UCSD-AML1 (cell line): ENCODE results near the gene TYRP1.

Experiments used
- DNase-seq: peaks from one replicate; lab custom pipeline; 2025; ENCODE audit not compliant: unreplicated experiment; lab: John Stamatoyannopoulos, UW

The TYRP1 gene

DNA sequence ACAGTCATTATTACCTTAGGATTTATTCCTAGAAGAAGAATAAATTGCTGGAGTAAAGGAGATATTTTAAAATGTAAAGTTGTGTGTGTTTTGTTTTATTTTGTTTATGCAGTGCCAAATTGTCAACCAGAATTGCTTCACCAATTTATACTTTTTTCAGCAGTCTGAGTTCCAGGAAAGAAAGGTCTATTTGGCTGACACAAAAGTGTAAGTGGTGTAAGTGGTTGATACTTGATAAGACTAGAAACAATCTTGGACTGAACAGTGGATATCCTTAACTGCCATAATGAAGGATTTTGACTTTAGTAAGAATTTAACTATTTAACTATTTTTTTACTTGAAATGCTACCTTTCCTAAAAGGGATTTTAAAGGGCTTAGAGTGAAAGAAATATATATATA, 37.7 kb downstream of the TYRP1 start:
- no peak for DNase-seq

DNA sequence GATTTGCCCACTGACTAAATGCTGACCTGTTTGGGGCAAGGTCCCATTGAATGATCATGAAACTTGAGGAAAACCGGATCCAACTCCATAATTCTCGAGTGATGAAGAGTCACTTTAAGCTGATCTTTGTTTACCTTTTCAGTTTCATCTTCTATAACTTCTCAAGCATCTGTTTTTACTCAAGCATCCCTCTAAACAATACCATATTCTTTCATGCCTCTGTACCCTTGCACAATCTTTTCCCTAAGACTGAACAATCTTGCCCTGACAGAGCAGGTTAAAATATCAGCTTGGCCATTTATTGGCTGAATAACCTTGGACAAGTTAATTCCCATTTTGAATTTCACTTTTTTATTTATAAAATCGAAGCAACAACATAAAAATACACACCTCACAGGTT, 39.8 kb downstream of the TYRP1 start:
- no peak for DNase-seq

DNA sequence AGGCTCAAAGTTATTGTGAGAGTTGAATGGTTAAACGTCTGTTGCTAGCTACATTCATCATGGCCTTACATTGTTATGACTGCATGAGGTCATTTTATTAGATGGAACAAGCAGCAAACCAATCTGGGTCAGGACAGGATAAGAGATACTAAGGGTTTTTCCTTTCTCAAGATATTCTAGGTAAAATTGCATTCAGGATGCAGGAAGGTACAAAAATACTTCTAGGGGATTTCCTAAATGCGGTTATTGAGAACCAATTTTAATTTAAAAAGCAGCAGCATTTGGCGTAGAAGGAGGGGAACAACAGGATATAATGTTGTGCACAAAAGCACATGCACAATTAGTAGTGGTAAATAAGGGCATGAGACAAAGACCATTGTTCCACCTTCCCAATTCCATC, 42.5 kb downstream of the TYRP1 start:
- DNase-seq: no peak

DNA sequence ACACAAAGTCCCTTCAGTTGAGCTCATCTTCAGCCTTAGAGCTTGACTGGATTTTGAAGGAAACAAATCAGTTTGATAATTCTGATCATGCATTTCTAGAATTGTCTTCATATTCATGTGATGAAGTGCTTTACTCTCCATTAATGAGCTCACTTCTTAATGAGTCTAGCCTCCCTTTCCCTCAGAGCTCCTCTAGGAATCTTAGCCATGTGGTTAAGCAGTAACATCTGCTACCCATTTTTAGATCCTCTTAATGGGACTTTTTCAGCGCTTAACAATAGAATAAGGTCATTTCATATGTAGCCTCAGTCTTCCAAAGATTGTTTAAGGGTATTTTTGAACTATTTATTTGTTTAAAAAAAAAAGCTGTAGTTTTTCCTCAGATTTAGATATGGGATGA, 44.7 kb downstream of the TYRP1 start:
- DNase-seq: no peak

DNA sequence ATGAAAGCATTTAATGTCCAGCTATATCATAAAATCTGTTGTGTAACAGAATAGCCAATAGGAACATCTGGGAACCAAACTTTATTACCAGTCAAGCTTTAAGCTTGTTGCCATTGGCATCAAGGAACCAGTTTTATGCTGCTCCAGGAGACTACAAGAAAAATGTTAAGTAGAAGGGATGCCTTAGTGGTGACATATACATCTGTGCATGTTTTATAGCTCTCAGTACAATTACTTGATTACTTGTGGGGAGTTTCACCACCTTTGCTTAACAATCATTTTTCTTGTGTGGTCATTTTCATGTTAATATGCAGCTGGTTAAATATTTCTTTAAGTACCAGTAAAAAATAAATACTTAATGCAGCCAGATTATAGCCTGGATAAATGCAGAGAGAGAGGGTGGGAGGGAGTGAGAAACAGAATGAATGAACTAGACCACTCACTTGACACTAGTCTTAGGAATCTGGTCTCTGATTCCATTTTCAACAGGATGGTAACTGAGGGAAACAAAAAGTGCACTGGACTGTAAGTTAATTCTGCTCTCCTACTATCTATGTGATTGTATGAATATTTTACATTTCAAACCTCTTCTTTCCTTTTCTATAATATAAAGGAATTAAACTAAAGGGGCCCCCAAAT, 45.9 kb downstream of the TYRP1 start:
- no peak for DNase-seq

DNA sequence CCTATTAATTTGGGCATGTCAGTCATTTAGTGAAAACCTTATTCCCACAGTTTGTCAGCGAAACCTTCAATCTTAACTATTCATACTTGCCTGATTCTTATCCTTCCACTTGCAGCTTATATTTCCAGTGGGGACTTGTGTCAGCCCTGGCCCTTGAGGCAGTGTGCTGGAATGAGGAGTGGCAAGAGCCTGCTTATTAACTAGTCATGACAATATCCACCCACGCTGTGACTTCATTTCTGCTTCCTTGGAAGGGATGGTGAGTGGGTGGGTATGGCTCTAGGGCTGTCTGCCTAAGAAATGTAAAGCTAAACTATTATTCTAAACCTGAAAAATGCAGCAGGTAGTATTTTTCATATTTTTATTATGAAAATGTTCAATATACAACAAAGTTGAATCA, 47.7 kb downstream of the TYRP1 start:
- DNase-seq: no peak

DNA sequence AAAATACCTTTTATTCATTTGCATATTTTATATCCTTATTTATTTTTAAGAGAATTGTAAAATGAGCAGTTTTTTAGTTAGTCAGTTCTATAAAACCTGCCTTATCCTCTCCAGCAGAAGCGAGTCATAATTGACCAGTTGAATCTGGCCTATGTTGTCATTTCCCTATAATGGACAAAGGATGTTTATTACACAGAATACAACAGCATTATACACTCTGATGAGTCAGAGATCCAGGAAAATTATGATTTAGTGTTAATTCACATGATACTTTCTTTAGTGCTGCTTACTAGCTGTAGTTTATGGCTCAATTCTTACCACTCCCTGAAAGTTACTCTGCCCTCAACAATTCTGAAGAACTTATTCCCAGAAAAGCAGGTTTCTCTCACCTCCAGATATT, 54.8 kb downstream of the TYRP1 start:
- DNase-seq: no peak

DNA sequence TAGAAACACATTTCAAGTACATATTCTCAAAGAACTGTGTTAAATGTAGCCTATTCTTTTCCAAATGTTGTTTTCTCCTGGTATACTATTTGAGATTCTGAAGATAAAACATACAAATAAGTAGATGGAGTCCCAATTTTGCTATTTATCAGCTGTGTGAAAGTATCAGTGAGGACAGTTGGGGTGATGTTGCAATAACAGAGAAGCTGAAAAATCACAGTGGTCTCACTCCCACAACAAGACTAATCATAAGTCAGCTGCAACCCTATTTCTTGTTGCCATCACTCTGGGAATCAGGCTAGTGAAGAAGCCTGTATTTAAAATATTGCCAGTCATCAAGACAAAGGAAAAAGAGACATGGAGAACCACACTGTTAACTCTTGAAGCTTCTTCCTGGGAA, 55.8 kb downstream of the TYRP1 start:
- no peak for DNase-seq

DNA sequence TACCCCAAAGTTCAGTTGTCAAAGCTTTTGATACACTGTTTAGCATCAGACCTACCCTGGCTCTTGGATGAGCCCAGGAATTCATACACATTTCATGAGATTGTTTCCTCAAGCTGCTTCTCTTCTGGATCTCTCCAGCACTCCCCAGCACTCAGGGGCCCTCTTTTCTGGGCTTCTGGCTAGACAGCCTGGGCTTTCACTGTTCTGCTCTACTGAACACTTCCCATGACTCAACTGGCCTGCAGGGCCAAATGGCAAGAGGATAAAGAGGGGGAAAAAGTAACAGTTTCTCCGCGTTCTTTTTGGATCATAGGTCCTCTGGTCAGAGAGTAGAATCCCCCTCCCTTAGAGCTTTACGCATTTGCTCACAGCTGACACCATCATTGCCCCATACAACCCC, 60.7 kb downstream of the TYRP1 start:
- no peak for DNase-seq

DNA sequence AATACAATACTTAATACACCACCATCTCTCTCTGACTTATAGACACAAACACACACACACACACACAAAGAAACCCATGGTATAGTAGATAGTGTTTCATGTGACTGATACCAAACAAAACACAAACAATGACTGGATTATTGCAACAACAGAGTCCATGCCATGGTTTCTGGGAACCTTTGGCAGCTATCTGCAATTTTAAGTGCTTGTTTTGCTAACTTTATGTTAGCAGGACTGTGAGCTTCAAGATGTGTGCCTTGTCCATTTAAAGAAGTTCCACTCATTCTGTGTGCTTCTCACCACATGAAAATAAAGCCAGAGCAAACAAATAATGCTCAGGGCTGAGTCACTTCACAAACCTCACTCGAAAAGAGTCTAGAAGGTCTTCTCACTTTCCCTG, 66.6 kb downstream of the TYRP1 start:
- DNase-seq: no peak
